ENCODE results near the gene GCC2.

DNA sequence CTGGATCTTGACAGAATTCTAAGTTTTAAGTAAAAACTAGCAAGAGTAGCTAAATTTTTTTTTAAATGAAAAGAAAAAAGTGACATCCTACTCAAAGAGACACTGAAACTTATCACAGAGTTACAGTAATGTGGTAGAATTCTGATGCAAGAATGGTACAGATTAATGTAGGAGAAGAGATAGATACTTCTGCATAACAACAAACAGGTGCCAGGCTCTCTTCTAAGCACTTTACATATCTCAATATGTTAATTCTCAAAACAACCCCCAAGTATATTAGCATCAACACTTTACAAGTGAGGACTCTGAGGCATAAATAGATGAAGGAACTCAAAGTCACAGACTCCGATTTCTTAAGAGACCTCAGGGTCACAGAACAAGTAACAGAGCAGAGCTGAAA, 28.1 kb downstream of the GCC2 start:
- no peak for TF ChIP-seq SIX5 (IDR thresholded peaks at IDR 0.05; ENCODE audit: low read depth, low read length)
- TF ChIP-seq, protein P1, sequence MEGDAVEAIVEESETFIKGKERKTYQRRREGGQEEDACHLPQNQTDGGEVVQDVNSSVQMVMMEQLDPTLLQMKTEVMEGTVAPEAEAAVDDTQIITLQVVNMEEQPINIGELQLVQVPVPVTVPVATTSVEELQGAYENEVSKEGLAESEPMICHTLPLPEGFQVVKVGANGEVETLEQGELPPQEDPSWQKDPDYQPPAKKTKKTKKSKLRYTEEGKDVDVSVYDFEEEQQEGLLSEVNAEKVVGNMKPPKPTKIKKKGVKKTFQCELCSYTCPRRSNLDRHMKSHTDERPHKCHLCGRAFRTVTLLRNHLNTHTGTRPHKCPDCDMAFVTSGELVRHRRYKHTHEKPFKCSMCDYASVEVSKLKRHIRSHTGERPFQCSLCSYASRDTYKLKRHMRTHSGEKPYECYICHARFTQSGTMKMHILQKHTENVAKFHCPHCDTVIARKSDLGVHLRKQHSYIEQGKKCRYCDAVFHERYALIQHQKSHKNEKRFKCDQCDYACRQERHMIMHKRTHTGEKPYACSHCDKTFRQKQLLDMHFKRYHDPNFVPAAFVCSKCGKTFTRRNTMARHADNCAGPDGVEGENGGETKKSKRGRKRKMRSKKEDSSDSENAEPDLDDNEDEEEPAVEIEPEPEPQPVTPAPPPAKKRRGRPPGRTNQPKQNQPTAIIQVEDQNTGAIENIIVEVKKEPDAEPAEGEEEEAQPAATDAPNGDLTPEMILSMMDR (IDR thresholded peaks at IDR 0.05; ENCODE audit: control extremely low read depth in 1 of 3, insufficient read depth in 1 of 3, low read depth in 1 of 3, low read length in 3 of 3) = no peak
- TF ChIP-seq TAF1 (IDR thresholded peaks at IDR 0.05; ENCODE audit: low read depth, low read length) = no peak
- no peak for TF ChIP-seq SIN3A (conservative IDR thresholded peaks at IDR 0.05 in 1 of 2, IDR thresholded peaks at IDR 0.05 in 1 of 2; ENCODE audit: low read depth in 1 of 2, low read length in 2 of 2)
